Activated CD4-positive, CD25-positive, alpha-beta regulatory T cell treated with anti-CD3 and anti-CD28 coated beads, Interleukin-2, amount 50 U/mL, for 72 hours (primary cell): ENCODE results near the gene CHRDL2.
A peak's percentile ranks its signal among the peaks of the same experiment; 100 is the strongest.
"Not testable (repeated sequence)": the region's sequence is repeated elsewhere in the genome, so short reads cannot be mapped to it uniquely, and the experiment has no call there.

Source experiments
- DNase-seq: peaks from one replicate; pipeline ENCODE4 v3.0.0; 2021

CHRDL2 gene

GRCh38 chr11:74731301-74732094 is at the start of gene CHRDL2:
Gene CHRDL2, minus strand, starts transcription at chr11:74731426. Its CDS starts 538 bp downstream, at chr11:74730888.
- DNase-seq: no peak

DNA sequence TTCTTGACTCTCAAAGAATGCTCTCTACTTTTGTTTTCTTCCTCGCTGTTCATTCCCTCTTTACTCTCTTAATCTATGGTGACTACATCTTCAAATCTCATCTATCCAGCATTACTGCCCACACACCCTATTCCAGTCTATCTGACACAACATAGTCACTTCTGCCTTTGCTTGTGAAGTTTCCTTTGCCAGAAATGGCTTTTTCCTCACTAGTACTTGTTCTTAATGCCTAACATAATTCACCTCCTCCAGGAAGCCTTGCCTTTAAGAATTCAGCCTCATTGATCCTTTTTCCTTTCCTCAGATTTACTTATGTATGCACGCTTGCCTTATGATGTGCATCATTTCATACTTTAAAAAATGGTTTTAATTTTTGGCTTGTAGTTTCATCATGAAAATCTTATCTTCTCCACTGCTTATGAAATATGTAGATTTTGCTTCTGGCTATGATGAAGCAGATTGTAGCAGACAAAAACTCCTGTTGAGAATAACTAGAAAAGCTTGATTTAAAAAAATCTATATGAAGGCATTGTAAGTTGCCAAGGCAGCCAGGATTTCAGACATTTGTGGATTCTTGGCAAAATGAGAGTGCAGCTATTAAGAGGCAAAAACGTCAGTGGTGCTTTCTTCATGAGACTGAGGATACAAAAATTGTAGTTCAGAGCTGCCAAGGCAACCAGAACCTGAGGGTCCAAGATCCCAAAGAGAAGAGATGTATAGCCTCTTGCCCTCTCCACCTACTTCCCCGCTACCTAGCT is 49.2 kb upstream of the CHRDL2 start:
- DNase-seq: no peak

DNA sequence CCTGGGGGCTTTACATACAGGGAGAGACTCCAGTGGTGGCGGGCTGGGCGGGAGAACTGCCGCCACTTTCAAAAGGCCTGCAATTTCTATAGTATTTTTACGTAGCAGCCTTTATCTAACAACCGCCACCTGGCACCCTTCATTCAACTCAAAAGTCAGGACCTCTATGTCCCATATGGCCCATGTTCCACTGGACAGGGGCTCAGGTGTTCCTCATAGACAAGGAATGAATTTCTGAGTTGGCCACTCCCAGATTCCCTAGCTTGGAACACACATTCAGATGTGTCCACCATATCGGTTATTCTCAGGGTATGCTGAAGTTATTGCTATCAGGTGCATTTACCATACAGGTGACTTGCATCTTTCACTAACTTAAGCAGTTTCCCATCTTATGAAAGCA is 47.4 kb upstream of the CHRDL2 start:
- DNase-seq: no peak

GRCh38 chr11:74777877-74778276 is 46.7 kb upstream of the CHRDL2 start:
- no peak for DNase-seq

- no peak for DNase-seq
These were observed 45.8 kb upstream of the CHRDL2 start for GRCh38 chr11:74777038-74777437.

DNA sequence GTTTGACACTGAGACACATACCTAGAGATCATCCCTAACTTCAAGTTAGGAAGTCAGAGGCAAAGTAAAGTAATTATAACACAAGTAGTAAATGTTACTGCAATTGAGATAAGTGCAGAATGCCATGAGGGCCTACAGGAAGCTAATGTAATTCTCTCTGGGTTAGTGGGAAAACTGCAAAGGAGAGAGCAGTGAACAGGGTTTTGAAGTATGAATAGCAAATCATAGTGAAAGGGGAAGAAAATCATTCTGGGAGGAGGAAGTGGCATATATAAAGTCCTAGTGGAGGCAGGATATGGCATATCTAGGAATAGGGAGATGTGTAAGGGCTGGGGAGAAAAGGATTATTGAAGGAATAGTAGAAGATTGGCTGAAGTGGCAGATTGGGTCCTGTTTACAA is 45.3 kb upstream of the CHRDL2 start:
- DNase-seq: no peak

DNA sequence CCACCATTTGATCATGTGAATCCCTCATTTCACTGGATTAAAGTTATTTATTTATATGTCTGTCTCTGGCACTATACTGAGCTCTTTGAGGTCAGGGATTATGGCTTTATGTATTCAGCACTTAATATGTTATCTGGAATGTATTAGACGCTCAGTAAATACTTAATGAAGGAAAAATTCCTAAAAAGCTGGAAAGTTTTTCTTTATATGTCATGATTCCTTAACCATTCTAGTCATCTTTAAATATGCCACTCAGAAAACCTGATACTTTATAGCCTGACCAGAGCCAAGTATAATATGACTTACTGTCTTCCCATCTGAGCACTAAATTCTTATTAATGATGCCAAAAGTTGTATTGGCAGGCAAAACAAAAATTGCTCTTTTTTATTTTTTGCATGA is 44.5 kb upstream of the CHRDL2 start:
- no peak for DNase-seq

GRCh38 chr11:74773476-74773875 is 42.2 kb upstream of the CHRDL2 start:
- no peak for DNase-seq

GRCh38 chr11:74771139-74771538 is 39.9 kb upstream of the CHRDL2 start:
- no peak for DNase-seq

DNA sequence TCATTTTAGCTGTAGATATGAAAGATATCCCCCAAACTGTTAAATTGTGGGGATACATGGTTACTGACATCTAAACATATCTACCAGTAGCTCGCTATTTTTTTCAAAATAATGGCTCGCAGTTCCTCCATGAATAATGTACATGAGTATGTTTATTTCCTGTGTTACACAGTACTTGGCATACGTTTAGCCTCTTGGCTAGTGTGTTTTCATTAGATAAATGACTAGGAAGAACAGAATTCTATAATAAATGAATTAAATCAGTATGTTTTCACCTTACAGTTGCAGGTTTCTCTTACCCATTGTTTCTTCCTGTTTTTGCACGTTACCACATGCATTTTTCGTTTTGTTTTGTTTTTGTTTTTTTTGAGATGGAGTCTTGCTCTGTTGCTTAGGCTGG is 39.2 kb upstream of the CHRDL2 start:
- DNase-seq: no peak

DNA sequence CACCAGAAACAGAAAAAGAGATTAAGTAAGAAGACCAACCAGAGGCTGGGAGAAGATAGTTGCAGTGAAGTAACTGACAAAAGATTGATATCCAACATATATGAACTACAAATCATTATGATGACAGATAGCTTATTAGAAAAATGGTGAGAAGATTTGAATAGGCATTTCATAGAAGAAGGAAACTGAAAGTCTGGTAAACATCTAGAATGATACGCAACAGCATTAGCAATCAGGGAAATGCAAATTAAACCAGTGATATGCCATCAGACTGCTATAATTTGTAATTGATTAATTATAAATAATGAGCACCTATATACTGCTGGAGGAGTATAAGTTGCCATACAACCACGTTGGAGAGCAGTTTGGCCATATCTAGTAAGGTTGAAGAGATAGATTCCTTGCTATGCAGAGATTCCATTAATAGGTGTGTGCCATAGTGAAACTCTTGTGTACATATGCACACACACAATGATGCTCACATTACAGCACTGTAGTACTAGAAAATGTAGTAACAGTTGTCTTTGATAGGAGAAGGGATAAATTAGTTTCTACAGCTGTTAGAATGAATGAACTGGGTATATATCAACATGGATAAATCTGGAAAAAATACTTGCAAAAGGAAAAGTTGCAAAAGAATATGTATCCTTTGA is 38.0 kb upstream of the CHRDL2 start:
- DNase-seq: no peak

GRCh38 chr11:74768172-74768651 is 37.0 kb upstream of the CHRDL2 start:
- peak; percentile 54 for DNase-seq

GRCh38 chr11:74766905-74767304 is 35.7 kb upstream of the CHRDL2 start:
- DNase-seq: no peak

GRCh38 chr11:74756571-74756970 is 25.3 kb upstream of the CHRDL2 start:
- DNase-seq: no peak

GRCh38 chr11:74755395-74755995 is 24.3 kb upstream of the CHRDL2 start:
- no peak for DNase-seq

- no peak for DNase-seq
These were observed 23.5 kb upstream of the CHRDL2 start for GRCh38 chr11:74754507-74755252.

DNA sequence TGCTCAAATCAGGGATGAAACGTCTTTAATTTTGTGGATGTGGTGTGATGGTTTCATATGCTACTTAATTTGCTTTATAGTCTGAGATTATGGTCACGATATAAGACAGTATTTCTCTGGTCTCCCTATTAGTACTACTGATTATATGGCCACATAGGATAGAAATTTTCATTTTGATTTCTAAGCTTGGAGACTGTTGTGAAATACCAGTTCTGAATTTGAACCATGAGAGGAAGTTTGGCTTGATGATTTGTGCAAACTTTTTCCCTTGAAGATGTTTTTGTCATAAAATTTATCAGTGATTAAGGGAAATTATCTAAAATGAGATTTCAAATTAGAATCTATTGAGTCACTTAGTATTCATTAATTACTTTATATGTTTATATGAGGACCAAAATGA is 20.1 kb upstream of the CHRDL2 start:
- no peak for DNase-seq

- not testable (repeated sequence) for DNase-seq
These were observed 19.4 kb upstream of the CHRDL2 start for GRCh38 chr11:74750598-74750997.

- no peak for DNase-seq
These were observed 18.7 kb upstream of the CHRDL2 start for GRCh38 chr11:74749965-74750296.

GRCh38 chr11:74749127-74749964 is 18.1 kb upstream of the CHRDL2 start:
- peak; percentile 67 for DNase-seq
